NCI-H446 treated with DMSO at 0.1 percent for 48 hours (cell line): ENCODE results near the gene ZSWIM9.

Experiments
- DNase-seq: peaks from one replicate; lab custom pipeline; 2025; lab: John Stamatoyannopoulos, UW

ZSWIM9 gene

GRCh38 chr19:48175578-48175977 lies 5.1 kb downstream of the ZSWIM9 start:
- no peak for DNase-seq

GRCh38 chr19:48176226-48176625 lies 5.7 kb downstream of the ZSWIM9 start:
- DNase-seq: no peak

- DNase-seq: no peak
Measured at GRCh38 chr19:48181505-48181904, 11.0 kb downstream of the ZSWIM9 start.

GRCh38 chr19:48182434-48182833 lies 12.0 kb downstream of the ZSWIM9 start:
- no peak for DNase-seq

GRCh38 chr19:48183356-48183755 lies 12.9 kb downstream of the ZSWIM9 start:
- no peak for DNase-seq

GRCh38 chr19:48186015-48186414 lies 15.5 kb downstream of the ZSWIM9 start:
- no peak for DNase-seq

GRCh38 chr19:48186541-48186991 lies 16.1 kb downstream of the ZSWIM9 start:
- DNase-seq: no peak

GRCh38 chr19:48190288-48190884 lies 19.9 kb downstream of the ZSWIM9 start:
- DNase-seq: peak; percentile 71

- no peak for DNase-seq
Measured at GRCh38 chr19:48190885-48191284, 20.4 kb downstream of the ZSWIM9 start.

GRCh38 chr19:48192750-48193149 lies 22.3 kb downstream of the ZSWIM9 start:
- DNase-seq: no peak

- no peak for DNase-seq
Measured at GRCh38 chr19:48194041-48194843, 23.8 kb downstream of the ZSWIM9 start.

- no peak for DNase-seq
Measured at GRCh38 chr19:48194844-48195830, 24.7 kb downstream of the ZSWIM9 start.

- no peak for DNase-seq
Measured at GRCh38 chr19:48196321-48196763, 25.9 kb downstream of the ZSWIM9 start.

GRCh38 chr19:48196933-48197665 lies 26.6 kb downstream of the ZSWIM9 start:
- no peak for DNase-seq

- DNase-seq: no peak
Measured at GRCh38 chr19:48203222-48203793, 32.8 kb downstream of the ZSWIM9 start.

- DNase-seq: peak; percentile 99
Measured at GRCh38 chr19:48203794-48204628, 33.5 kb downstream of the ZSWIM9 start.

- DNase-seq: no peak
Measured at GRCh38 chr19:48206397-48207093, 36.1 kb downstream of the ZSWIM9 start.

- no peak for DNase-seq
Measured at GRCh38 chr19:48210005-48210404, 39.5 kb downstream of the ZSWIM9 start.

- no peak for DNase-seq
Measured at GRCh38 chr19:48213959-48214358, 43.5 kb downstream of the ZSWIM9 start.

- no peak for DNase-seq
Measured at GRCh38 chr19:48216933-48217332, 46.5 kb downstream of the ZSWIM9 start.
